AG20443 (cell line): ENCODE results near the gene HYAL1.

ENCODE experiments used
- DNase-seq: peaks from one replicate; pipeline ENCODE4 v3.0.0; 2012; ENCODE audit warnings: low spot score, mixed read lengths

HYAL1 gene

DNA sequence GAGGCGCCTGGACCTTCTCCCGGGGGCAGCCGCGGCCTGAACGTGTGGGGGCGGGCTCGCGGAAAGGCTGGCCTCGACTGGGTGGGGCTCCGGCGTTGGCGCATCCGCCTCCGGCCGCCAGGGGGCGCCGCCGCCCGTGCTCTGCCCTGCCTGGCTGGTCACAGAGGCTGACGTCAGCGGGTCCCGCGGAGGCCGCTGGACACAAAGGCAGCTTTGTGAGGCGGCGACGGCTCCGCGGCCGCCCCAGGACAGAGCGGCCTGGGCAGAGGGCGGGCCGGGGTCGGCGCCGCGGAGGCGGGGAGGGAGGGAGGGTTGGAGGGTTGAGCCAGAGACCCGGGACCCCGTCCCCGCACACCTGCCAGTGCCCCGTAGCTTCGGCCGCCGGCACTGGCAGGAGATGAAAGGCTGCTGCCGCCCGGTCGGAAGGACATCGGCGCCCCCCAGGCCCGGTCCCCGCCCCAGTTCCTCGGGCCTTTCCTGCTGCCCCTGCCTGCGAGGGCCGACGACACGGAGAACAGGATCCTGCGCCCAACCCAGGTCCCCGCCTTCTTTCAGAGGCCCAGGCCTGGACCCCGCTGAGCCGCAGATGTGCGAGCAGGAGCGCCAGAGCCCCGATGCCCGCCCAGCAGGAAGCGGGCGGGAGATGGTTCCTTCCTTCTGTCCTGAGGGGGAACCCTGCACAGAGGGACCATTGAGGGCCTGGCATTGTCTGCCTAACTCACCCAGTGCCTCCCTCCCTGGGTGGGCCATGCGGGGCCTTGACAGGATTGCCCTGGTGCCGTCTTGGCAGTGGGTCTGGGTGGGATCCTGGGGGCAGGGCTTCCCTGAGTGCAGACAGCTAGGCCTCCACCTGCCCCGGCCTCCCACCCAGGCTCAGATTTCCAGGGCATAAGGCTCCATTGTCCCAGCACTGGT, 43.1 kb downstream of the HYAL1 start:
- peak; percentile 96 for DNase-seq

DNA sequence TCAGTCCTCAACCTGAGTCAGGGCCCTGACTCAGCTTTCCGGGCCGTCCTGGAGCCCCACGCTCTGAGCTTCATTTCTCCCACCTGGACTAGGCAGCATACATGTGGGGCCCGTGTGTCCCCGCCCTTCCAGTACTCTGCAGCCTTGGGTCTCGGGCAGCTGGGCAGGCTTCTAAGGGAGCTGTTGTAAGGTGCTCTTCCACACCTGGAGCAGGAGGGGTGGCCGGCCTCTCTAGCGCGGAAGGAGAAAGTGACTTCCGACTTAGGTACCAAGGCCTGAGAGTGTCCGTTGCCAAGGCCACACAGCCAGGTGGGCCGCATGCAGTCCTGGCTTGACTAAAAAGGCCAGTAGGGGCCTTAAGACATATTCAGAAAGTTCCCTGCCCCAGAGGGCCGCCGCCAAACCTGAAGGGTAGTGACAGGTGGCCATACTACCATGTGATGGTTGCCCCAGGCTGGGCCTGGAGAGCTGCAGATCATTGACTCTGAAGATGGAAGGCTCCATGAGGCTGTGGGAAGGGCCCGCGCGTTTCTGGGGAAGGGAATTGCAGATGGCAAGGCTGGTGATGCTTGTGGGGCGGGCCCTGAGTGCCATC, 43.8 kb downstream of the HYAL1 start:
- no peak for DNase-seq

GRCh38 chr3:50258979-50259378, 44.4 kb downstream of the HYAL1 start:
- DNase-seq: no peak

GRCh38 chr3:50258029-50258680, 45.2 kb downstream of the HYAL1 start:
- no peak for DNase-seq

DNA sequence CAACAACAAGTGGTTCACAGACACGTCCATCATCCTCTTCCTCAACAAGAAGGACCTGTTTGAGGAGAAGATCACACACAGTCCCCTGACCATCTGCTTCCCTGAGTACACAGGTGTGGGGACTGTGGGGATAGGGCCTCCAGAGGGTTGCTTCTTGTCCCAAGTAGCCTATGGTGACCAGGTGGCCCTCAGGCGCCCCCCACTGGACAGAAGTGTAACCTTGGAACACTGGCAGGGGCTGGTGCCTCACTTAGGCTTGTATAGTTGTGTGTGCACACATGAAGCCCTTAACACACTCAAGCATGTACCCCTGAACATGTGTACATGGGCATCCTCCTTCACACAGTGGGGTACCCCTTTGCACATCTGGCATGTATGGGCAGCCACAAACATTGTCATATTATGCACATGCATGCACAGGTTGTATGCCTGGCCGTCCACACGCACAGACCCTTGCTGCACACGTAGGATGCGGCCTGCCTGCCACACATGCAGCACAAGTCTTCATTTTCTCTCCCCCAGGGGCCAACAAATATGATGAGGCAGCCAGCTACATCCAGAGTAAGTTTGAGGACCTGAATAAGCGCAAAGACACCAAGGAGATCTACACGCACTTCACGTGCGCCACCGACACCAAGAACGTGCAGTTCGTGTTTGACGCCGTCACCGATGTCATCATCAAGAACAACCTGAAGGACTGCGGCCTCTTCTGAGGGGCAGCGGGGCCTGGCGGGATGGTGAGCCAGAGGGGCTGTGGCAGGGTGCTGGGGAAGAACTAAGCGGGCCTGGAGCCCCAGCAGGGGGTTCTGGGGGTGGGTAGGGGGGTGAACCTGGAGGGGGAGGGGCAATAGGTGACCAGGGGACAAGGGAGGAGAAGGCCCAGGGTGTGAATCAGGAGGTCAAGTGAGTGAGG, 46.1 kb downstream of the HYAL1 start:
- no peak for DNase-seq

DNA sequence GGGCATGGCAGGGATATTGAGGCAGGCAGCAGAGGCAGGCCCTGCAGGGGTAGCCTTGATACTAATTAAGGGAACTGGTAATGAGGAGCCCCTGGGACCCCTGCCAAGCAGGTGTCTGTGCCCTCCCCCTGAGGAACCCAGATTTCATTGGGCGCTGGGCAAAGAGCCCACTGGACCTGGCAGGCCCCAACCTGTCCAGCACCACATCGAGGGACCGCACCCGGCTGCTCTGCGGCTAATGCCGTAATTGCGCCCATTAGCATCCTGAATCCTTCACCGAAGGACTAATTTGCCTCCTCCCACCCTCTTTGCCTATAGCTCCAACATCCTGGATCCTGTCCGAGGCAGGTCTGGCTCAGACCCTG, 48.1 kb downstream of the HYAL1 start:
- no peak for DNase-seq

DNA sequence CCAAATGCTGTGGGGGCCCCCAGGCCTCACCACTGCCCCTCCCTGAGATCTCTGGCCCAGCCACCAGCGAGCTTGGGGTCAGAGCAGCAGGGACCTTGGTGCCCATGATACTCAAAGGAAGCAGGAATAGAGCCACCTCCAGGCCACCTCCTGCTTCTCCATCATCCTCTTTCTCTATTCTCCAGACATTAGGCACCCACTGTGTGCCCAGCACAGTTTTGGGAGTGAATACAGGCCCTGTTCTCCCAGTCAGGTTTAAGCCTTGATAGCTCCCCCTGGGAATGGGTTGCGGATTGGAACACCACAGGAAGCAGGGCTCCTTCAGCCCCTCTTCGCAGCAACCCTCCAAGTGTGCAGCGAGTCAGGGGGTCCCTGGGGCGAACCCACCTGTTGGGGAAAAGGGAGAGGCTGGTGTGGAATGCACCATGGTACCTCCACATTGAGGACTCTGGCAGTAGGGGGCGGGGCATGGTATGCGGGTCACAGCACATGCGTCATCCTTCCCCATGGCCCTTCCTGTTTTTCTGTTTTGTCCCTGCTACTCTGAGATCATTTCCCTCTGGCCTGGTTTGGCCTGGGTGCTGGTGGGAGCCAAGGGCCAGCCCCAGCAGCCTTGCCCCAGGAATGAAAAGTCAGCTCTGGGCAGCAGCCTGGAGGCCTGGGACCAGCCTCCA, 48.7 kb downstream of the HYAL1 start:
- DNase-seq: peak; percentile 68

DNA sequence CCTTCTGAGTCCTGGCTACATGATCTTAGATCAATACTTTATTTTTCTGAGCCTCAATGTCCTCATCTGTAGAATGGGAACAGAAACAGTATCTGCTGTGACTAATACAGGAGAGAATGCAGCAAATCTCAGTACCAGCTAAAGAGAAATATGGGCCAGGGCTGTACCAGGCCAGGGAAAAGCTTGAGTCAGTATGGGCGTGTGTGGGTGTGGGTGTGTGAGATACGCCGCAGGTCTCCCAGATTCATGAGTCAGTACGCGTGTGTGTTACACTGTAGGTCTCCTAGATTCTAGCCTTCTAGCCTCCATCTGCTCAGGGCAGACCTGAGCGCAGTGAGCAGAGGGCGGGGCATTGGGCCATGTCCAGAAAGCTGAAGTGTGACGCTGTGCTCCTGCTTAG, 52.2 kb downstream of the HYAL1 start:
- DNase-seq: peak; percentile 66

DNA sequence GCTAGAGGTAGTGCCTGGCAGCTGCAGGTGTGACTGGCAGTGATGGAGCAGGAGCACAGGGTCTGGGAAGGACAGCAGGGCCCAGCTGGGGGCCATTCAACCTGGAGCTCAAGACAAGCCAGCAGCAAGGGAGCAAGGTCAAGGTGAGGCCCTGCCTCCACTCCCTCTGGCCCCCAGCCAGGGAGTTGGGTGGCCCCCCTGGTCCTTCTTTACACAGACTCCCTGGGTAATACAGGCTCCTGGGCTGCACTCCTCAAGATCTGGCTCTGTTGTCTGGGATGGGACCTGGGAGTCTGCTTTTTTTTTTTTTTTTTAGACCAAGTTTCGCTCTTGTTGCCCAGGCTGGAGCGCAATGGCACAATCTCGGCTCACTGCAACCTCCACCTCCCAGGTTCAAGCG, 52.9 kb downstream of the HYAL1 start:
- no peak for DNase-seq
